Activated T-helper 1 cell treated with anti-CD3 and anti-CD28 coated beads, Interleukin-12 subunit alpha, Interleukin-12 subunit beta, Interleukin-2, Interleukin-4 antibody, amounts not matched to agents 30 ng/mL and 10 ng/mL and 1 ng/mL, durations not matched to agents 14 hours and 24 hours and 36 hours (primary cell): ENCODE measurements around the gene SPIN2B. TPM values are rescaled to one million over a fixed set of nuclear protein-coding genes. Genes with fewer than 3 reads are reported as not detected.

Experiments
- total RNA-seq: library from RNA; stranded (reverse); gene quantifications from 2 replicates; pipeline ENCODE4 v1.2.3, GENCODE V29; 2022

The SPIN2B gene
- total RNA-seq, 1 donor from 2014 or later = 12.1 TPM

Other genes with a start within 250 kb of the SPIN2B start
- 9.4 and 9.6 TPM in 2 replicates for gene SPIN3, start 126.0 kb downstream of the SPIN2B start, total RNA-seq
- 0.54 and 1.0 TPM in 2 replicates for gene SPIN2A, start 15.8 kb upstream of the SPIN2B start, total RNA-seq
- 7.2 and 7.3 TPM in 2 replicates for gene FAAH2, start 165.2 kb upstream of the SPIN2B start, total RNA-seq